Spleen (tissue), 11 donors: Measurements from ENCODE around the gene RSPO3. TPM values are rescaled to one million over a fixed set of nuclear protein-coding genes. Genes with fewer than 3 reads are reported as not detected.
"Not testable (repeated sequence)": the region's sequence is repeated elsewhere in the genome, so short reads cannot be mapped to it uniquely, and the experiment has no call there.

Source experiments
- DNase-seq: peaks from one replicate; pipeline ENCODE4 v3.0.0-alpha.2; 2020
- H3K27ac ChIP-seq, 8 donors: fragments of 200-600 bp; sonication (generic) in 7 of 8; 1 replicate in 4 of 8; 2 replicates in 4 of 8; pipeline versions ENCODE4 v1.5.0 to v1.8.0; 2016 to 2021; ENCODE audit warnings: inconsistent platforms in 4 of 8, mild to moderate bottlenecking in 4 of 8, moderate library complexity in 1 of 8
- H3K27me3 ChIP-seq, 7 donors: fragments of 200-600 bp; sonication (generic) in 6 of 7; replicated peaks in 1 of 7; 1 replicate in 4 of 7; 2 replicates in 3 of 7; pipeline versions ENCODE4 v1.5.0 to v1.8.0; 2016 to 2021; ENCODE audit warnings: inconsistent platforms in 3 of 7, mild to moderate bottlenecking in 1 of 7
- H3K36me3 ChIP-seq, 6 donors: fragments of 200-600 bp; sonication (generic) in 5 of 6; 1 replicate in 4 of 6; 2 replicates in 2 of 6; pipeline versions ENCODE4 v1.5.0 to v1.8.0; 2016 to 2021; ENCODE audit warnings: inconsistent platforms in 2 of 6
- H3K4me1 ChIP-seq, 6 donors: fragments of 200-600 bp; sonication (generic) in 5 of 6; 1 replicate in 3 of 6; 2 replicates in 3 of 6; pipeline versions ENCODE4 v1.5.0 to v1.8.0; 2016 to 2021; ENCODE audit warnings: inconsistent platforms in 3 of 6
- H3K4me3 ChIP-seq, 8 donors: fragments of 200-600 bp; sonication (generic) in 7 of 8; 1 replicate in 4 of 8; 2 replicates in 4 of 8; pipeline versions ENCODE4 v1.5.0 to v1.8.0; 2016 to 2021; ENCODE audit warnings: inconsistent platforms in 4 of 8, mild to moderate bottlenecking in 4 of 8, moderate library complexity in 2 of 8
- H3K9me3 ChIP-seq, 8 donors: fragments of 200-600 bp; sonication (generic) in 7 of 8; 1 replicate in 4 of 8; 2 replicates in 4 of 8; pipeline versions ENCODE4 v1.5.0 to v1.8.0; 2016 to 2021; ENCODE audit warnings: inconsistent platforms in 4 of 8
- POLR2A ChIP-seq, 3 donors: fragments of 450-650 bp; IDR thresholded peaks; one replicate each; pipeline ENCODE4 v1.5.1; 2017; ENCODE audit warnings: antibody characterized with exemption in 3 of 3, mild to moderate bottlenecking in 1 of 3
- POLR2AphosphoS5 ChIP-seq, 3 donors: sonication (generic); formaldehyde crosslinking; IDR thresholded peaks; one replicate each; pipeline ENCODE4 v1.5.1; 2017; ENCODE audit warnings: antibody characterized with exemption in 3 of 3
- WGBS, 5 donors: extraction: QIAGEN DNeasy Blood & Tissue Kit in 3 of 5; methylation state at CpG; one replicate each; pipeline versions ENCODE4 v1.1.5 to v1.1.7; 2013 to 2018; 5-methylcytosine and 5-hydroxymethylcytosine counted together
- intact Hi-C: fragments of 100-400 bp; cut with DNase I; formaldehyde crosslinking; loops from one replicate; pipeline ENCODE4 v1.15.0; 2023; ENCODE audit warnings: low total_unique reads
- polyA plus RNA-seq, 3 donors: library from polyadenylated mRNA; stranded (reverse); fragments of 200-250 nt; gene quantifications; one replicate each; pipeline ENCODE4 v1.2.1, GENCODE V29; 2013
- total RNA-seq, 7 donors: library from RNA; depleted of rRNA in 3 of 7; stranded (reverse); fragments of >200 nt in 3 of 7; fragmentation: NEBNext Ultra II Directional in 4 of 7; extraction: Animal tissue kit (Norgen Biotek cat#: 25700) in 4 of 7; gene quantifications; one replicate each; pipeline versions ENCODE4 v1.1.0 to v1.2.1, GENCODE V29; 2016 to 2021
- TF ChIP-seq, protein P1 (sequence below), 11 experiments: fragments of 200-600 bp in 7 of 11; fragments of 450-650 bp in 4 of 11; sonication (generic) in 4 of 11; IDR thresholded peaks in 8 of 11; conservative IDR thresholded peaks in 3 of 11; 1 replicate in 7 of 11; 2 replicates in 4 of 11; pipeline versions ENCODE4 v1.4.0 to v1.8.0; 2016 to 2021; ENCODE audit warnings: antibody characterized with exemption in 11 of 11, inconsistent platforms in 4 of 11, mild to moderate bottlenecking in 1 of 11
- donor health status: healthy with polysubstance abuse.
- donor health status: DM: no; HTN: no; CAD: no; lungs with moderate emphysema.
- donor health status: DM: no; HTN: no; CAD: no.
- donor health status: Bipolar disorder and iron deficiency.
- donor health status: healthy.
- donor health status: DM: no; HTN: no; CAD: no.
- donor health status: DM: yes; HTN: yes; CAD: no.

The RSPO3 gene
- total and polyA plus RNA-seq, 10 donors = 0.65 to 8.2 (median 1.5) TPM; not detected in 1

DNA sequence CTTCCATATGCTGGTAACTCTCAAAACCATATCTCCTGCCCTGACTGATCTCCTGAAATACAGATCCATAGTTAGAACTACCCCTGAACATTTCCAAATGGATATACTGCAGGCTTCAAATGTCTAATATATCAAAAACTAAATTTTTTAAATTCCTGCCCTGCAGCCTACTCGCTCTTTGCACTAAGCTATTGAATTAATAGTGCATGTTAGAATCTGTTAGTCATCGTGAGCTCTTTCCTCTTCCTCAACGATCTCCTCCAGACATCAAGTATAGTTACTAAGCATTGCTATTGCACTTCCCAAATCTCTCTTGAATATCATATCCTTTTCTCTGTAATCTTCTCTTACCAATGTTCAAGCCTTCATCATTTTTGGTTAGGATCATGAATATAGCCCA lies 26.0 kb upstream of the RSPO3 start:
- 61 to 84% (median 80%) methylated on average over 3 of the region's 3 CpGs for WGBS, 5 donors
- TF ChIP-seq, protein P1, sequence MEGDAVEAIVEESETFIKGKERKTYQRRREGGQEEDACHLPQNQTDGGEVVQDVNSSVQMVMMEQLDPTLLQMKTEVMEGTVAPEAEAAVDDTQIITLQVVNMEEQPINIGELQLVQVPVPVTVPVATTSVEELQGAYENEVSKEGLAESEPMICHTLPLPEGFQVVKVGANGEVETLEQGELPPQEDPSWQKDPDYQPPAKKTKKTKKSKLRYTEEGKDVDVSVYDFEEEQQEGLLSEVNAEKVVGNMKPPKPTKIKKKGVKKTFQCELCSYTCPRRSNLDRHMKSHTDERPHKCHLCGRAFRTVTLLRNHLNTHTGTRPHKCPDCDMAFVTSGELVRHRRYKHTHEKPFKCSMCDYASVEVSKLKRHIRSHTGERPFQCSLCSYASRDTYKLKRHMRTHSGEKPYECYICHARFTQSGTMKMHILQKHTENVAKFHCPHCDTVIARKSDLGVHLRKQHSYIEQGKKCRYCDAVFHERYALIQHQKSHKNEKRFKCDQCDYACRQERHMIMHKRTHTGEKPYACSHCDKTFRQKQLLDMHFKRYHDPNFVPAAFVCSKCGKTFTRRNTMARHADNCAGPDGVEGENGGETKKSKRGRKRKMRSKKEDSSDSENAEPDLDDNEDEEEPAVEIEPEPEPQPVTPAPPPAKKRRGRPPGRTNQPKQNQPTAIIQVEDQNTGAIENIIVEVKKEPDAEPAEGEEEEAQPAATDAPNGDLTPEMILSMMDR (IDR thresholded peaks at IDR 0.05 in 8 of 11, conservative IDR thresholded peaks at IDR 0.05 in 3 of 11) = no peak
- TF ChIP-seq POLR2A (IDR thresholded peaks at IDR 0.05) (no peak), POLR2AphosphoS5 (IDR thresholded peaks at IDR 0.05) (no peak)
- Histone ChIP-seq H3K27ac (no peak overlapping the region), H3K9me3 (no peaks in the 10 kb centered on the region), H3K27me3 (peaks cover 0 to 7% (median 0%) of the 10 kb centered on the region in 7 donors), H3K4me3 (no peak overlapping the region), H3K36me3 (no peaks in the 10 kb centered on the region), H3K4me1 (no peaks in the 10 kb centered on the region)
- intact Hi-C loops = no loop called here
- no peak for DNase-seq

DNA sequence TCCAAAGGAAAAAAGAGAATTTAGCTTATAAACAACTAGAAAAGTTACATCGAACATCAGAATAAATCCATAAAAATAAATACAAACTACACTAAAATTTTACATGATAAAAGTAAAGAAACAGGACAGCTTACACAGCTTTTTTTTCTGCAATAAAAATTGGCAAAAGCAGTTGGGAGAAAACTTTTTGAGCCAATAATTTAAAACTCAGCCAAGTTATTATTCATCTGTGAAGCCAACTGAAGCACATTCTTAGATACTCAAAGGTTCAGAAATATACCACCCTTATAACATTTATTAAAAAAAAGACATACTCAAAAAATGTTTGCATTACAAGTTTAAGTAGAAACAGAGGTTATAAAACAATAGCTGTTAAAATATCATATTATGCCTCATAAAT lies 23.7 kb upstream of the RSPO3 start:
- WGBS, 5 donors = 65 to 97% (median 92%) methylated on average over 1 of the region's 1 CpG
- intact Hi-C loops = no loop called here
- Histone ChIP-seq H3K27me3 (peaks cover 0 to 7% (median 0%) of the 10 kb centered on the region in 7 donors), H3K27ac (no peak overlapping the region), H3K4me1 (no peaks in the 10 kb centered on the region), H3K9me3 (no peaks in the 10 kb centered on the region), H3K4me3 (no peak overlapping the region), H3K36me3 (no peaks in the 10 kb centered on the region)
- no peak for DNase-seq
- TF ChIP-seq, protein P1 (IDR thresholded peaks at IDR 0.05 in 8 of 11, conservative IDR thresholded peaks at IDR 0.05 in 3 of 11) = no peak
- TF ChIP-seq POLR2AphosphoS5 (IDR thresholded peaks at IDR 0.05) (no peak), POLR2A (IDR thresholded peaks at IDR 0.05) (no peak)

DNA sequence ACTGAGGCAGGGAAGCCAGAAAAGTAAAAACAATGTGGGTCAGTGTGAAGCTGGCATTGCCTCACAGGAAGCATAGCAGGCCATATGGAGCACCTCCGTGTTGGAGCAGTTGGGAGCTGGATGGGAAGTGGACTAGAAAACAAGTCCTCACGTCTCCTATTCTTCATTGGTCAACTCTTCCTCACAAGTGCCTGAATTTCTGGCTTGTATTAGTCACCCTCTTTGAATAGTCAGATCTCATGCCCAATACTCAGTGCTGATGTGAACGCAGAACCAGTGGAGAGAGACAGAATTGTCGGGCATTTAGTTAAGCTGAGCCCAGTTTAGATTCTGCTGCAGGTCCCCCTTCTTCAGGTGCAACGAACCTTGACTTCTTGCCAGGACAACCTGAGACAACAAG lies 22.3 kb upstream of the RSPO3 start:
- no peak for DNase-seq
- TF ChIP-seq, protein P1 (IDR thresholded peaks at IDR 0.05 in 8 of 11, conservative IDR thresholded peaks at IDR 0.05 in 3 of 11) = no peak
- no peak for TF ChIP-seq POLR2A (IDR thresholded peaks at IDR 0.05)
- no peak for TF ChIP-seq POLR2AphosphoS5 (IDR thresholded peaks at IDR 0.05)
- H3K4me1 ChIP-seq = no peaks in the 10 kb centered on the region
- intact Hi-C loops = no loop called here
- no peaks in the 10 kb centered on the region for H3K9me3 ChIP-seq
- peaks cover 0 to 7% (median 0%) of the 10 kb centered on the region in 7 donors for H3K27me3 ChIP-seq
- no peak overlapping the region for H3K4me3 ChIP-seq
- H3K36me3 ChIP-seq = no peaks in the 10 kb centered on the region
- WGBS, 5 donors = 61 to 84% (median 73%) methylated on average over 5 of the region's 5 CpGs
- H3K27ac ChIP-seq = no peak overlapping the region

DNA sequence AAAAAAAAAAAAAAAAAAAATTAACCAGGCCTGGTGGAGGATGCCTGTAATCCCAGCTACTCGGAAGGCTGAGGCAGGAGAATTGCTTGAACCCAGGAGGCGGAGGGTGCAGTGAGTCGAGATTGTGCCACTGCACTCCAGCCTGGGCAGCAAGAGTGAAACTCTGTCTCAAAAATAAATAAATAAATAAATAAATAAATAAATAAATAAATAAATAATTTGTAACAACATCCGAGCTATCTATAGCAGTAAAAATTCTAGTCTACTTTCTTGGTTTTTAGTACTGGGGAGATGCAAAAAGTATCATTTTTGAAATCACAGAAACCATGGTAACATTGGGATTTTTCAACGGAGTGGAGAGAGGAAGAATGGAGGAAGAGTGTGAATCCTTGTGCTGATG lies 21.0 kb upstream of the RSPO3 start:
- H3K4me3 ChIP-seq, H3K4me1 ChIP-seq, intact Hi-C loops, DNase-seq, H3K9me3 ChIP-seq, H3K27me3 ChIP-seq, H3K27ac ChIP-seq, H3K36me3 ChIP-seq: not testable (repeated sequence)
- WGBS, 5 donors = 73 to 95% (median 78%) methylated on average over 5 of the region's 5 CpGs
